IPS-18c (cell line): ENCODE data around the gene MAGEF1.
"Not testable (repeated sequence)": the region's sequence is repeated elsewhere in the genome, so short reads cannot be mapped to it uniquely, and the experiment has no call there.

Experiments used
- H3K4me3 ChIP-seq: 2 replicates; pipeline ENCODE4 v1.7.0; 2013; ENCODE audit warnings: low read depth, mild to moderate bottlenecking, low read length, moderate library complexity; ENCODE audit not compliant: insufficient read depth
- H3K9me3 ChIP-seq: one replicate; pipeline ENCODE4 v1.6.1; 2013; ENCODE audit warnings: mild to moderate bottlenecking, low read length, moderate library complexity; ENCODE audit not compliant: control insufficient read depth, insufficient read depth

MAGEF1 gene

DNA sequence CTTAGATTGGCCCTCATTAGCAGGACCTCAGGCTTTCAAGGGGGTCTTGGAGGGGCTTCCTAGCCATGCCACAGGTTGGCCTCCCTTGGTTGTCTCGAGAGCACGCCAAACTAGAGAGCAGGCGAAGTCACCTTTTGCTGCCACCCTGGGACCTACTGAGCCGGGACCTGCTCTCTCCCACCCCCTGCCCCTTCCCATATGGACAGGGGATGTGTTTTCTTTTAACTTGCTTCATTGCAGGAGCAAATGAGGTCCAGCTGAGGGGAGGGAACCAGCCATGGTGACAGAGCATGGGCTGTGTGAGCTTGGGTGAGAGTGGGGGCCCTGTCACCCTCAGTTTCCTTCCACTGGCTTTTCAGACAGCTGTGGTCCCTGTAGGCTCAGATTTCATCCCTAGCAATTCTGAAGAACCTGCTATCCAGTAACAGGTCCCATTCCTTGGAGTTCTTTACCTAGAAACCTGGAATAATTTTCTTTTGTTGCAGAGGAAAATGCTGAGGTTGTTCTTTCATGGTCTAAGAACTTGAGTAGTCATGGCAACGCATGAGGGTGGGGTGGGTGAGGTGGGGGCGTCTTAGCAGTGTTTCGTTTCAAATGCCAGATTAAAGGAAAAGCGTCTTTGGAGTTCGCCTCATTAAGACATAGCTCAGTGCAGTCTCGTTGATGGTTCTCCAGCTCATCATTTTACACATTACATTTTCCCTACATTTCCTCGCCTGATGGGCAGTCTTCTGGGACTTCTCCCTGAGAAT lies 20.1 kb upstream of the MAGEF1 start:
- no peaks in the 10 kb centered on the region for H3K9me3 ChIP-seq

DNA sequence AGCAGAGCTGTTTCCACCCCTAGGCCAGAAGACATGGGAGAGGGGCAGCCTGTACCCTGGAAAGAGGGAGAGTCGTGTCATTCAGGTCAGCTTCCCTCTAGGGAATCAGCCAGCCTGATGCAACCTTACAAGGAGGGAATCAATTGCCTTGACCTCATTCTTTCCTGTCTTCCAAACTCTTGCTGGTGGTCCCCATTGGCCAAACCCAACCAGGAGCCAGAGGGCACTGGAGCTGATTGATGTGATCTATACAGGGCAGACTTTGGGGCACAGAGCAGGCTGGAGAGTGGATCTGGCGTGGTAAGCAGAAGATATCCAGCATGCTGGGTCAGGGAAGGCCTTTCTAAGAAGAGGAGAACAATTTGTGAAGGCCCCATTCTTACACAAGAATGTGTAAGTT lies 19.1 kb upstream of the MAGEF1 start:
- Histone ChIP-seq H3K4me3 (no peak overlapping the region), H3K9me3 (no peaks in the 10 kb centered on the region)

More for the DNA sequence above, 20.1 kb upstream of the MAGEF1 start:
- H3K4me3 ChIP-seq = no peak overlapping the region

DNA sequence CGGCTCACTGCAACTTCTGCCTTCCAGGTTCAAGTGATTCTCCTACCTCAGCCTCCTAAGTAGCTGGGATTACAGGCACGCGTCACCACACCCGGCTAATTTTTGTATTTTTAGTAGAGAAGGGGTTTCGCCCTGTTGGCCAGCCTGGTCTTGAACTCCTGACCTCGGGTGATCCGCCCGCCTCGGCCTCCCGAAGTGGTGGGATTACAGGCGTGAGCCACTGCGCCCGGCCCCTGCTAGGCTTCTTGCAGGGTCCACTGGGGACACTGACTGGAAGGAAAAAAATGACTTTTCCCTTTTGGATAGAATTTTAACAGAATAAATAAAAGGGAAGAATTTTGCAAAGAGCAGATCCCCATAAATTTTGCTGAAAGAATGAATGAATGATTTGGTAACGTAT lies 17.3 kb upstream of the MAGEF1 start:
- not testable (repeated sequence) for H3K4me3 ChIP-seq, H3K9me3 ChIP-seq

DNA sequence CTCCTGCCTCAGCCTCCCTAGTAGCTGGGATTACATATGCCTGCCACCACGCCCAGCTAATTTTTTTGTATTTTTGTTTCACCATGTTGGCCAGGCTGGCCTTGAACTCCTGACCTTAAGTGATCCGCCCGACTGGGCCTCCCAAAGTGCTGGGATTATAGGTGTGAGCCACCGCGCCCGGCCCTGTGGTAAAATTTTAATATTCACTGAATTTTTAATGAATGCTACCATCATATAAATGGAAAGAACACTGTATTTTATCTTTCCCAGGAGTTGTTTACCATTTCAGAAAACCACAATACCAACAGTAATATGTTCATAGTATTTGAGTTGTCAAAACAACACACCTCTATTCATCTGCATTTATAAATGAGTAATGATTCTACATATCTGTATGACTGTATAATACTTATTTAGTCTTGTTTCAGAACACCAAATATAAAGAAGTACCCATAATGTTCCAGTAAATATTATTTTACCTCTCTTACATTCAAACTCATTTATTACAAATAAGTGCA lies 16.2 kb upstream of the MAGEF1 start:
- Histone ChIP-seq H3K9me3 (no peaks in the 10 kb centered on the region), H3K4me3 (no peak overlapping the region)

DNA sequence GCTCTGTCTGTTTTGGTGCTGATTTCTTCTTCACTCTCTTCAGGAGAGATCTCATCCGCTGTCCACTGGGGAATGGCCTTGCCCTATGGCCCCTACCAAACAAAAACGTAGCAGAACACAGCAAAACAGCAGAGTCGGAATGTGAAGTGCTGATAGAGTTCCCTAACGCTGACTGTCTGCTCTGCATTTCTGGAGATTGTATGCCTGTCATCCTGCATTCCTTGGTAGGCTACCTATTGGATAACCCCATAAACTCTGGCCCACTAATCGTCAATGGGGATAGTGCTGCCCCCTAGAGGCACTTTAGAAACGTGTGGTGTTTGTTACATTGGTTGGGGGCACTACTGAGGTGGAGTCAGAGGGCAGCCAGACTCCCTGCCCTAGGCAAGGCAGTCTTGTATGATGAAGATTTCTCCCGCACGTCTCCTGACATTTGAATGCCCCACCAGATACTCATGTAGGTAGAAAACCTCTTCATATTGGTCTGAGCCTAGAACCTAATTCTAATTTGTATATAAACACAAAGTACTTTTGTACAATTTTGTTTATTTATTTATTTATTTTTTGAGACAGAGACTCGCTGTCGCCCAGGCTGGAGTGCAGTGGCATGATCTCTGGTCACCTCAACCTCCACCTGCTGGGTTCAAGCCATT lies 15.6 kb upstream of the MAGEF1 start:
- Histone ChIP-seq H3K9me3 (no peaks in the 10 kb centered on the region), H3K4me3 (no peak overlapping the region)

DNA sequence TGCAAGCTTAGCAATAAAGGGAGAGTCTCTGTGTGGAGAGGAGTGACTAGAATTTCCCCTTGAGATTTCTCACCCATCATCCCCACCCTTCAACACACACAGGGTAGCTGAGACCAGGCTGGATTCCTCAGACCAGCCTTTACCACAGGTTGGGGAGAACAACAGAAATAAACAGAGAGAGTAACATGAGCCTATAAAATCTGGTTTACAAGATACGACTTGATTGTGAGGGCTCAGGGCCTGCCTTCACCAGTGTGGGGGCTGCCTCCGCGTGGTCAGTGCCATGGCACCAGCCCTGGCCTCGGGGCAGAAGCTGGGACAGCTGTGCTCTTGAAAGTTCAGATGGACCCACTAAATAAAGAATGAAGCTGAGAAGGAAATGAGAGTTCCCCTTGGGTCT lies 14.6 kb upstream of the MAGEF1 start:
- H3K9me3 ChIP-seq = no peaks in the 10 kb centered on the region
- no peak overlapping the region for H3K4me3 ChIP-seq

DNA sequence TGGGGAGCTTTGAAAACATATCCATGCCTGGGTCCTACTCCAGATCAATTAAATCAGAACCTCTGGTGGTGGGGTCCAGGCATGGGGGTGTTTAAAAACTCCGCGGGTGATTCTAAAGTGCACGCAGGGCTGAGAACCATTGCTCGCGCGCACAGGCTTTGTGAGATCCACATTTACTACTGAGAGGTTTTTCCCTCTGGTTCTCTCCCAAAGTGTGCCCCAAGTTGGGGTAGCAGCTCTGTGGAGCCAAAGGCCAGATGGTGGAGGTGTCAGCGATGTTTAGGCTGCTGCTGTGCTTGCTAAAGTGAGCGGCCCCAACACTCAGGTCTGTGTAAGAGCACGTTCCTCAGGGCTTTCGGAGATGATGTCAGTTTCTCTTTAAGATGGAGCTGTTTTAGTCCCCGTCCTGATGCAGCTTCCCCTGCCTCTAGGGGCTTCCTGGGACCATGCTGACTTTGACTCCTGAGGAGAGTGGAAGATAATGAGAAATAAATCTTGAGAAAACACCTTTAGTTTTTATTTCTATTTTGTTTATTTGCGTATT lies 13.4 kb upstream of the MAGEF1 start:
- Histone ChIP-seq H3K9me3 (no peaks in the 10 kb centered on the region), H3K4me3 (no peak overlapping the region)

DNA sequence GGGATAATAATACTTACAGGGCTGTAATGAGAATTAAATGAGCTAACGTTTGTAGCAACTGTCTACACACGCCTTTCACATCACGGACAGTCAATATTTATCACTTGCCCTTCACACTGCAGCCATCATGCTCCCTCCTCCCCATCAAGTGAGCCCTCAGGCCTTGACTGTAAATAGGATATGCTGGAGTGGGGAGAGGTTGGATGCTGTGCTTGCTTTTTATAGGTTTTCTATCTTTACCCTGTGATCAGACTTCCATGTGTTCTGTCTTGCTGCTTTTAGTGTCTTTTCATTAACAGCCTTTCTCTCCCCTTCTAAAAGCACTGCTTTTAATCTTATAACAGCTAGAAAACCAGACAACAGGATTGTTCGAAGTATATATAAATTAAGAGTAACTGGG lies 12.8 kb upstream of the MAGEF1 start:
- Histone ChIP-seq H3K4me3 (no peak overlapping the region), H3K9me3 (no peaks in the 10 kb centered on the region)

DNA sequence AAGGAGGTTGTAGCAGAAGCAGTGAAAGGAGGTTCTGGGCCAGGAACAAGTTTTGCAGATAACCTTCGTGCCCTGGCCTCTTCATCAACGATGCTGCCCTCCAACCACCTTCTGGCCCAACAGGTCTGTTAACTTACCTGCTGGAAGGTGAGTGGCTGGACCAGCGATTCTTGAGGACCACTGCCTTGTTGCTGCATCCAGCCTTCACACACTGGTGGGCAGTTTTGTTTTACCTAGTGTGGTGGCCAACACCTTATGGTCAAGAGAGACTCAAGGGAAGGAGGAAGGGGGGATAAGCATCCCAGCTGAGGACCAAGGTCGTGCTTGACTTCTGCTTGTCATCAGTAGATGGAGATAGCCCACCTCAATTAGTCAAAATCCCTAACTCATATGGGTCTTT lies 7.8 kb upstream of the MAGEF1 start:
- Histone ChIP-seq H3K4me3 (no peak overlapping the region), H3K9me3 (no peaks in the 10 kb centered on the region)

DNA sequence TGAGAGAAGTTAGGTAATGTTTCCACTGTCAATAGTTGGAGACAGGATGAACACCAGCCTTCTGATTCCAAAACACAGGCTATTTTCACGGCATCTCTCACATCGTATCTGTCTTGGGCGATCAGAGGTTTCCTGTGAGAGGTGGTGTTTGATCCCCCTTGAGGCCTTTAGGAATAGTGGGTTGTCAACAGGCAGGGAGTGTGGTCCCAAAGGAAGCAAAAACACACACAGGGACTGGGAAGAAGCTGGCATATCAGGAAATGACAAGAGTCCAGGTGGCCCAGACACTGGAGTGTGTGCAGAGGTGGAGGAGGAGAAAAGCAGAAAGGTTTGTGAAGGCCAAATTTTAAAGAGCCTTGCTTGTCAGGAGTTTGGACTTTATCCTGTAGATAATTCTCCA lies 6.6 kb upstream of the MAGEF1 start:
- Histone ChIP-seq H3K4me3 (no peak overlapping the region), H3K9me3 (no peaks in the 10 kb centered on the region)

DNA sequence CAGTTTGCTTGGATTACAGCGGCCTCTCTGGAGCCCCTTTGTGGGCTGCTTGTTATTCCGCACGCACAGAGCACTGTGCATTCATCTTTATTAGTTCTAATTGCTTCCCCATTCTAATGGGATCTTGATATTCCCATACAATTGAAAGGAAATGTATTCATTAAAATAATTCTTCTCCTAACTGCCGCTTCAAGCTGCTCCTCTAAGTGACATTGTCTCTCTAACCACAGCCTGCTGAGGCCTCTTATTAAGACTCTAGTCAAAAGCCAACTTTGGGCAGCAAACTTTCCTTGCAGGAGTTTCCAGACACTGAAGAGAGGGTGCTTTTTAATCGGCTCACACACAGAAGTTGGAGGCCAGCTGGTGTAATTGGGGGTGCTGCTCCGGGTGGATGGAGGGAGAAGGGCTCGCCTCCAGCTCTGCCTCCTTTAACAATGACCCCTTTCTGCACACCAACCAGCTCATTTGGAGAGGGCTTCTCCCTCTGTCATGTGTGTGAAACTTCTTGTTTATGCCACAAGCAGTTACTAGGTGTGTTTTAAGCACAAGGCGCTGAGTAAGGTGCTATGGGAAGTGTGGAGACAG lies 5.6 kb upstream of the MAGEF1 start:
- Histone ChIP-seq H3K4me3 (no peak overlapping the region), H3K9me3 (no peaks in the 10 kb centered on the region)

DNA sequence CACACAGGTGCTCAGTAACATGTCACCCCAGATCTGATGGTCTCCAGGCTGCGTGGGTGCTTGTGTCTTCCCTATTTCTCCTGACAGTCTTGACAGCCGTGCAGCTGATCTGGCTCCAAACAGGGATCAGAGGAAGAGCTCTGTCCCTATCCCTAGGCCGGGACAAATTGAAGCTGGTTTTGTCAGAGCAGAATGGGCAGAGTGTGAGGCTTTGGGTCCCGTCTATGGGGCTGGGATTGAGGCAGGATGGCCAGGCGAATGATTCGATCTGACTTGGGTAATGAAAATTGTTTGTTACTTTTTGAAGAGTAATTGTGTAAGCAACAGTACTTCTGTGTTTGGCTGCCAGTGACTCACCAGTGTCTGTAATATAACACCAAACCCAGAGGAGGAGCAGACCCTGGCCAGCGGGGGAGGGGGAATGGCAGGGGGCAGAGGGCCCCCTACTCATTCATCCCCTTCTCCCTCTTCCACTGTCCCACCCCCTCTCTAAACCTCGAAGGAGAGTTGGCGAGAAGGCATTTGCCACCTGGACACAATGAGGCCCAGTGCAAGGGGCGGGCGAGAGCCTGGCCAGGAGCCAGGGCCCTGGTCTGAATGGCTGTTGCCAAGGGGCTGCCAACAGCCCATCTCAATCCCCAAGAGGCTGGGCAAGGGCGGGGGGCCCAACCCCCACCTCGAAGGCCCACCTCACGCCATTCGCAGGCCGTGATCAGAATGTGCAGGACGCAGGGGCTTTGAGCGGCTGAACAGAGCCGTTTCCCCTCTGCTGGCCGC lies 4.9 kb upstream of the MAGEF1 start:
- Histone ChIP-seq H3K4me3 (no peak overlapping the region), H3K9me3 (no peaks in the 10 kb centered on the region)

DNA sequence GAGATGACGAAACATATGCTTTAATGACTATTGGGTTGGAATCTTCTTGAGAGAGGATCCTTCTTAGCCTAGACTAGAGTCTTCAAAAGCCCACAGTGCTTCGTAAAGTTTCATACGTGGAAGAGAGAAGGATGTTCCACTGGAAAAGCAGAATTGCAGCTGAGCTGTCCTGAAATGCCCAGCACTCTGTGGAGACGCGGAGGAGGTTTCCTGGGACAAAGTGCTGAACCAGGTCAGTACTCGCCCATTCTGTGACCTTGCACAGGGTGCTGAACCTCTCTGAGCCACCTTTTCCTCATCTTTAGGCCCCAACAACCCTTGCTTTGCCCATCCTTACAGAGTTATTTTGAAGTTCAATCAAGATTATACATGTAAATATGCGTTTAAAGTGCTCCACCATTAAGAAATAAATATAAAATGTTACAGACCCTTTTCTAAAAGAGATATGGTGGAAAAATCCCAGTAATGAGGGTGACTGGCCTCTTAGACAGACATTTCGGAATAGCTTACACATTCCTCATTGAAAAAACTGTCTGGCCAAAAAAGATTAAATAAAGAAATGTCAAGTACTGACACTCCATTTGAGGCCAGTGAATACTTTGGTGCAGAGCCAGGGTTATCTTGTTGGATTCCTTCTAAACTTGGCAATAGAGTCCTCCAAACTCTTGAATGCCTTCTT lies 4.2 kb upstream of the MAGEF1 start:
- no peaks in the 10 kb centered on the region for H3K9me3 ChIP-seq
- no peak overlapping the region for H3K4me3 ChIP-seq

DNA sequence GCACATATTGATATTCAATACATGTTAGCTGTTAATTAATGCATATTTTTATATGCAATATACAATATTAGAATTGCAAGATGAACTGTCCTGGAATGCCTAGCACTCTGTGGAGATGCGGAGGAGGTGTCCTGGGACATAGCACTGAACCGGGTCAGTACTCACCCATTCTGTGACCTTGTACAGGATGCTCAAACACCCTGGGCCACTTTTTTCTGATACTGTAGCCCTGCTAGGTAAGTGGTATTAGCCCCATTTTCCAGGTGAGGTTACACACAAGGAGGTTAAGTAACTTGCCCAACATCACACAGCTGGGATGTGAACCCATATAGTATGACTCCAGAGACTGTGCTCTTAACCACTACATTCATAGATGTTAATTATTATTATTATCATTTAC lies 1.7 kb upstream of the MAGEF1 start:
- Histone ChIP-seq H3K4me3 (no peak overlapping the region), H3K9me3 (no peaks in the 10 kb centered on the region)

DNA sequence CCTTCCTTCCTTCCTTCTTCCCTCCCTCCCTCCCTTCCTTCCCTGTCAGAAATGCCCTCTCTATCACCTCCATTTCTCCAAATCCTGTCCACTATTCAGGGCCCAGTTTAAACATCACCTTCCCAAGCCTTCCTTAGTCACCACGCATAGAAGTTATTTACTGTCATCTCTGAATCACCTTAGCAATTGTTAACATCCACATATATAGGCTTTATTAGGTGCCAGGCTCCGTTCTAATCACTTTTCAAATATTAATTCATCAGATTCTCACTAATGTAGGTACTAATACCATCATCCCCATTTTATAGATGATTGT lies 1.1 kb upstream of the MAGEF1 start:
- no peaks in the 10 kb centered on the region for H3K9me3 ChIP-seq
- no peak overlapping the region for H3K4me3 ChIP-seq

DNA sequence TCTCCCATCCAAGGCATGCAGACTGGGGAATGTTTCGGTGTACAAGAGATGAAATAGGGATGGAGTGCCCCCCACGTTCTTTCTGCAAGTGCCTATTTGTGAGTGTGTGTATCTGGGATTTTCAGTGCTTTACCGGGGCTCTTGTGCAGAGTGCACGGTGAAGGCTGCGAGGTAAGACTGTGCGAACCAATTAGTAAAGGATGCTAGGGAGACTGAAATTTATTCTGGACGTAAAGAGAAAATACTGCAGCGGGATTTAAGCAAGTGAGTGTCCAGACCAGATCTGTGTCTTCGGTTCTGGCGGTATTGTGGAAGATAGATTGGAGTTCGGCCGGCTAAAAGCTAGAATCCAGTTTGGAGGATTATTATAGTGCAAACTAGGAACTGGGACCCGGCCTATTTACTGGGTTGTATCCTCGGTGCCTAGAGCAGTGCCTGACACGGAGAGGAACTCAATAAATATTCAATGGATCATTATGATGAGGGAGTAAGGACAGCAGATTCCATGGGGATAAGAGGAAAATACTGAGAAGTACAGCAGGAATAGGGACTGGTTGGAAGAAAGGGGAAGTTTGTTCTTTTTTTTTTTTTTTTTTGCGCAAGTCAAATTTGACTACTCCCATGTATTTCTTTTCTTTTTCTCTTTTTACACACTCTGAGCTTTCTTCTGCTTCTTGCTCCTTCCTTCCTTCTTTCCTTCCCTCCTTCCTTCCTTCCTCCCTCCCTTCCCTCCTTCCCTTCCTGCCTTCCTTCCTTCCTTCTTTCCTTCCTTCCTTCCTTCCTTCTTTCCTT lies 580 bp upstream of the MAGEF1 start:
- Histone ChIP-seq H3K4me3 (peak overlapping the region; percentile 70), H3K9me3 (no peaks in the 10 kb centered on the region)
